H1 (cell line): ENCODE measurements around the gene B4GALNT1. TPM values are rescaled to one million over a fixed set of nuclear protein-coding genes. Genes with fewer than 3 reads are reported as not detected.

ENCODE experiments used
- CTCF ChIA-PET: fragments of 300-600 bp; sonication (Branson Sonifier 250); formaldehyde crosslinking; loops from one replicate; lab custom pipeline; 2021; ENCODE audit not compliant: partially characterized antibody; lab: Charles Lee
- POLR2A ChIA-PET: fragments of 300-600 bp; sonication (Branson Sonifier 250); formaldehyde crosslinking; loops from one replicate; lab custom pipeline; 2021; ENCODE audit warnings: inconsistent platforms; ENCODE audit not compliant: partially characterized antibody; lab: Charles Lee
- DNase-seq, 2 experiments: peaks; one replicate each; pipeline versions ENCODE4 v3.0.0 to v3.0.0-alpha.2; 2010 to 2022; ENCODE audit warnings: low spot score in 2 of 2, low read depth in 1 of 2, mixed read lengths in 1 of 2
- FAIRE-seq: peaks from 2 replicates; lab custom pipeline; 2011; peaks lifted over from hg19 to GRCh38; lab: Jason Lieb, UNC
- H2AFZ ChIP-seq: 2 replicates; pipeline ENCODE4 v1.8.1; 2012; ENCODE audit warnings: low read length, inconsistent platforms
- H2AK5ac ChIP-seq: 2 replicates; pipeline ENCODE4 v1.6.1; 2013; ENCODE audit warnings: low read depth, low read length
- H2BK120ac ChIP-seq: replicated peaks from 2 replicates; pipeline ENCODE3; 2013; ENCODE audit warnings: low read depth, low read length, inconsistent platforms
- H2BK12ac ChIP-seq: 2 replicates; pipeline ENCODE4 v1.6.1; 2013; ENCODE audit warnings: low read depth, low read length
- H2BK15ac ChIP-seq: 2 replicates; pipeline ENCODE4 v1.6.1; 2013; ENCODE audit warnings: low read length
- H2BK20ac ChIP-seq: 2 replicates; pipeline ENCODE4 v1.6.1; 2013; ENCODE audit warnings: low read length
- H2BK5ac ChIP-seq: 2 replicates; pipeline ENCODE4 v1.6.1; 2013; ENCODE audit warnings: low read depth, low read length
- H3K14ac ChIP-seq: 2 replicates; pipeline ENCODE4 v1.6.1; 2013; ENCODE audit warnings: inconsistent platforms; ENCODE audit not compliant: insufficient read length
- H3K18ac ChIP-seq: 2 replicates; pipeline ENCODE4 v1.6.1; 2013; ENCODE audit warnings: low read length; ENCODE audit errors: extremely low read depth
- H3K23ac ChIP-seq: 2 replicates; pipeline ENCODE4 v1.6.1; 2013; ENCODE audit warnings: inconsistent platforms; ENCODE audit not compliant: insufficient read length
- H3K23me2 ChIP-seq: 2 replicates; pipeline ENCODE4 v1.6.1; 2013; ENCODE audit warnings: low read depth, low read length
- H3K27ac ChIP-seq: 2 replicates; pipeline ENCODE4 v1.6.1; 2011; ENCODE audit warnings: low read depth, low read length, inconsistent platforms
- H3K27me3 ChIP-seq, 4 experiments: replicated peaks in 1 of 4; 1 replicate in 1 of 4; 2 replicates in 3 of 4; pipeline versions ENCODE4 v1.6.1 to v1.8.1; 2011 to 2013; ENCODE audit warnings: low read length in 3 of 4, mild to moderate bottlenecking in 3 of 4, inconsistent platforms in 2 of 4, mixed read lengths in 2 of 4, moderate library complexity in 1 of 4; ENCODE audit not compliant: control insufficient read depth in 3 of 4, insufficient read depth in 3 of 4; ENCODE audit errors: extremely low read depth in 1 of 4
- H3K36me3 ChIP-seq, 4 experiments: 2 replicates each; pipeline versions ENCODE4 v1.6.1 to v1.8.1; 2011 to 2013; ENCODE audit warnings: mild to moderate bottlenecking in 4 of 4, low read length in 3 of 4, moderate library complexity in 2 of 4, control low read depth in 1 of 4, inconsistent platforms in 1 of 4; ENCODE audit not compliant: insufficient read depth in 4 of 4, control insufficient read depth in 2 of 4
- H3K4ac ChIP-seq: replicated peaks from 2 replicates; pipeline ENCODE3; 2013; ENCODE audit warnings: low read length, low read depth, mixed read lengths, inconsistent platforms; ENCODE audit not compliant: insufficient read length
- H3K4me1 ChIP-seq, 4 experiments: replicated peaks in 1 of 4; 1 replicate in 1 of 4; 2 replicates in 3 of 4; pipeline versions ENCODE4 v1.6.1 to v1.8.1; 2011 to 2013; ENCODE audit warnings: low read length in 3 of 4, inconsistent platforms in 2 of 4, mixed read lengths in 1 of 4; ENCODE audit not compliant: insufficient read depth in 4 of 4, control insufficient read depth in 3 of 4
- H3K4me2 ChIP-seq, 2 experiments: 2 replicates each; pipeline versions ENCODE4 v1.6.1 to v1.8.1; 2011 to 2013; ENCODE audit warnings: low read depth in 2 of 2, low read length in 2 of 2, control low read depth in 1 of 2, inconsistent platforms in 1 of 2, mild to moderate bottlenecking in 1 of 2; ENCODE audit not compliant: insufficient read depth in 1 of 2
- H3K4me3 ChIP-seq, 4 experiments: fragments of 200-600, 300-600 bp in 1 of 4; sonication (generic), shearing (Covaris generic), sonication (Bioruptor Twin) in 1 of 4; 2 replicates each; pipeline versions ENCODE4 v1.5.1 to v1.8.1; 2011 to 2016; ENCODE audit warnings: low read length in 4 of 4, low read depth in 3 of 4, control low read depth in 2 of 4, inconsistent platforms in 2 of 4, mild to moderate bottlenecking in 2 of 4, mixed read lengths in 1 of 4, moderate library complexity in 1 of 4; ENCODE audit not compliant: insufficient read depth in 2 of 4; ENCODE audit errors: extremely low read depth in 1 of 4
- H3K56ac ChIP-seq: replicated peaks from 2 replicates; pipeline ENCODE3; 2013; ENCODE audit warnings: low read depth, mild to moderate bottlenecking, mixed read lengths, low read length, inconsistent platforms; ENCODE audit not compliant: insufficient read length
- H3K79me1 ChIP-seq: 2 replicates; pipeline ENCODE4 v1.6.1; 2013; ENCODE audit warnings: low read depth, low read length, control low read depth
- H3K79me2 ChIP-seq, 2 experiments: 2 replicates each; pipeline versions ENCODE4 v1.6.1 to v1.8.1; 2012 to 2013; ENCODE audit warnings: low read length in 2 of 2, mild to moderate bottlenecking in 2 of 2, inconsistent platforms in 1 of 2; ENCODE audit not compliant: insufficient read depth in 2 of 2, control insufficient read depth in 1 of 2
- H3K9ac ChIP-seq, 4 experiments: replicated peaks in 1 of 4; 1 replicate in 1 of 4; 2 replicates in 3 of 4; pipeline versions ENCODE4 v1.6.1 to v1.8.1; 2011 to 2013; ENCODE audit warnings: low read depth in 3 of 4, low read length in 3 of 4, control low read depth in 2 of 4, mild to moderate bottlenecking in 2 of 4, moderate library complexity in 2 of 4, inconsistent platforms in 1 of 4; ENCODE audit errors: extremely low read depth in 1 of 4
- H3K9me3 ChIP-seq, 2 experiments: 2 replicates each; pipeline versions ENCODE4 v1.6.1 to v1.8.1; 2012 to 2013; ENCODE audit warnings: mild to moderate bottlenecking in 2 of 2, moderate library complexity in 2 of 2, control low read depth in 1 of 2, inconsistent platforms in 1 of 2, low read depth in 1 of 2, low read length in 1 of 2, mixed read lengths in 1 of 2; ENCODE audit not compliant: insufficient read depth in 2 of 2
- H4K20me1 ChIP-seq, 2 experiments: replicated peaks in 1 of 2; 2 replicates each; pipeline versions ENCODE3 to v1.8.1; 2011 to 2013; ENCODE audit warnings: inconsistent platforms in 2 of 2, low read length in 2 of 2, mild to moderate bottlenecking in 1 of 2; ENCODE audit not compliant: insufficient read depth in 2 of 2, control insufficient read depth in 1 of 2
- H4K5ac ChIP-seq: 2 replicates; pipeline ENCODE4 v1.6.1; 2013; ENCODE audit warnings: low read length, low read depth, mixed read lengths, inconsistent platforms; ENCODE audit not compliant: insufficient read length
- H4K8ac ChIP-seq: 2 replicates; pipeline ENCODE4 v1.8.0; 2013; ENCODE audit warnings: mild to moderate bottlenecking, moderate library complexity, low read length, inconsistent platforms; ENCODE audit not compliant: insufficient read depth; ENCODE audit errors: extremely low read depth
- H4K91ac ChIP-seq: replicated peaks from 2 replicates; pipeline ENCODE3; 2013; ENCODE audit warnings: low read length, mixed read lengths, inconsistent platforms; ENCODE audit not compliant: insufficient read length
- ASH2L ChIP-seq: fragments of 200-600, 300-600 bp; sonication (generic); IDR thresholded peaks from one replicate; pipeline ENCODE4 v1.7.1; 2017; ENCODE audit warnings: low read length
- BACH1 ChIP-seq: IDR thresholded peaks from 2 replicates; pipeline ENCODE4 v1.6.1; 2012; ENCODE audit warnings: low read length, improper control_type of control experiment
- CREB1 ChIP-seq: IDR thresholded peaks from 2 replicates; pipeline ENCODE4 v1.6.1; 2012; ENCODE audit warnings: inconsistent platforms
- E2F6 ChIP-seq: IDR thresholded peaks from 2 replicates; pipeline ENCODE4 v1.6.1; 2012; ENCODE audit warnings: inconsistent platforms
- EGR1 ChIP-seq: IDR thresholded peaks from 2 replicates; pipeline ENCODE4 v1.6.1; 2011; ENCODE audit warnings: low read depth, low read length, borderline replicate concordance
- PHF8 ChIP-seq: fragments of 200-600 bp; sonication (generic); conservative IDR thresholded peaks from 2 replicates; pipeline ENCODE4 v1.7.1; 2012; ENCODE audit warnings: low read depth, mild to moderate bottlenecking, inconsistent platforms, low read length, moderate library complexity
- POLR2A ChIP-seq, 2 experiments: IDR thresholded peaks; 1 replicate in 1 of 2; 2 replicates in 1 of 2; pipeline ENCODE4 v1.6.1; 2011; ENCODE audit warnings: low read depth in 2 of 2, low read length in 2 of 2, mild to moderate bottlenecking in 2 of 2; ENCODE audit errors: control extremely low read depth in 1 of 2
- TBP ChIP-seq: IDR thresholded peaks from 2 replicates; pipeline ENCODE4 v1.6.1; 2011; ENCODE audit warnings: low read depth, low read length, improper control_type of control experiment
- WGBS, 2 experiments: shearing (Covaris generic) in 1 of 2; methylation state at CpG; one replicate each; pipeline versions ENCODE4 v1.1.6 to v1.1.7; 2013 to 2015; ENCODE audit warnings: low lambda C conversion rate in 2 of 2, mixed read lengths in 2 of 2, inconsistent platforms in 1 of 2, low coverage in 1 of 2, missing lambda C conversion rate in 1 of 2; ENCODE audit not compliant: insufficient replicate concordance in 2 of 2, insufficient coverage in 1 of 2, insufficient read length in 1 of 2; ENCODE audit errors: extremely low coverage in 1 of 2, missing lambda C conversion rate in 1 of 2; 5-methylcytosine and 5-hydroxymethylcytosine counted together
- polyA plus RNA-seq, 7 experiments: library from polyadenylated mRNA; depleted of rRNA in 3 of 7; stranded (reverse) in 5 of 7; unstranded in 2 of 7; fragments of >200 nt in 5 of 7; fragments of 200-250 nt in 2 of 7; gene quantifications; 1 replicate in 5 of 7; 2 replicates in 1 of 7; 4 replicates in 1 of 7; pipeline versions ENCODE4 v1.2.1 to v1.2.3, GENCODE V29; 2011 to 2013; ENCODE audit warnings: missing spikeins in 2 of 7, mixed read lengths in 2 of 7
- total RNA-seq: library from RNA; stranded (reverse); fragmentation: NEBNext Ultra II Directional; extraction: Animal tissue kit (Norgen Biotek cat#: 25700); gene quantifications from 2 replicates; pipeline ENCODE4 v1.2.1, GENCODE V29; 2021

Gene B4GALNT1
- total and polyA plus RNA-seq, 2 of the 8 experiments (the other 6 are each of a cell fraction or from before 2014, with no cell fraction given) = 1.5 to 2.3 TPM

GRCh38 chr12:57666897-57667296 is 33.9 kb upstream of the B4GALNT1 start:
- no peak overlapping the region for H2BK12ac ChIP-seq
- H3K18ac ChIP-seq = no peak overlapping the region
- H2BK120ac ChIP-seq = no peak overlapping the region
- no peak overlapping the region for H3K27ac ChIP-seq
- H3K14ac ChIP-seq = no peak overlapping the region
- H4K20me1 ChIP-seq = no peaks in the 10 kb centered on the region
- no peak overlapping the region for H2AFZ ChIP-seq
- H3K23ac ChIP-seq = no peak overlapping the region
- H4K8ac ChIP-seq = no peak overlapping the region
- H3K9ac ChIP-seq = no peak overlapping the region
- H3K56ac ChIP-seq = no peak overlapping the region
- peaks cover 5 to 33% of the 10 kb centered on the region in 2 experiments for H3K9me3 ChIP-seq
- no peak overlapping the region for H4K91ac ChIP-seq
- no peak overlapping the region for H3K4me3 ChIP-seq
- no peaks in the 10 kb centered on the region for H3K23me2 ChIP-seq
- no peak overlapping the region for H3K4ac ChIP-seq
- H2BK15ac ChIP-seq = no peak overlapping the region
- no peaks in the 10 kb centered on the region for H3K79me1 ChIP-seq
- no peaks in the 10 kb centered on the region for H3K27me3 ChIP-seq
- no peak overlapping the region for H2BK5ac ChIP-seq
- no peak overlapping the region for H2BK20ac ChIP-seq
- no peak overlapping the region for H4K5ac ChIP-seq
- H3K36me3 ChIP-seq = no peaks in the 10 kb centered on the region
- no peaks in the 10 kb centered on the region for H3K79me2 ChIP-seq
- no peaks in the 10 kb centered on the region for H3K4me1 ChIP-seq
- 84% methylated on average over 5 of the region's 5 CpGs; no CpG with 5 or more reads in 1 of the 2 experiments for WGBS, 2 experiments
- H3K4me2 ChIP-seq = no peak overlapping the region
- H2AK5ac ChIP-seq = no peak overlapping the region
- CTCF ChIA-PET = no interaction called here
- no peak for FAIRE-seq
- DNase-seq = no peak
- POLR2A ChIA-PET = no interaction called here
- no peak for TF ChIP-seq TBP
- TF ChIP-seq CREB1 = no peak
- no peak for TF ChIP-seq BACH1
- TF ChIP-seq E2F6 = no peak
- no peak for TF ChIP-seq EGR1
- TF ChIP-seq ASH2L = no peak
- TF ChIP-seq PHF8 = no peak
- TF ChIP-seq POLR2A (IDR thresholded peaks at IDR 0.05; ENCODE audit: control extremely low read depth in 1 of 2, low read depth in 2 of 2, low read length in 2 of 2) = no peak
